Activated CD4-positive, CD25-positive, alpha-beta regulatory T cell treated with anti-CD3 and anti-CD28 coated beads, Interleukin-2, amount 50 U/mL, for 16 hours (primary cell): ENCODE measurements around the gene NPAS2.

ENCODE experiments used
- DNase-seq: peaks from one replicate; pipeline ENCODE4 v3.0.0-alpha.2; 2020; ENCODE audit warnings: low read depth, low spot score

NPAS2 gene

GRCh38 chr2:100941646-100942240, 121.8 kb downstream of the NPAS2 start:
- DNase-seq: no peak

- DNase-seq: no peak
Observed at GRCh38 chr2:100944617-100945432, 124.9 kb downstream of the NPAS2 start.

- no peak for DNase-seq
Observed at GRCh38 chr2:100945433-100945740, 125.4 kb downstream of the NPAS2 start.

- no peak for DNase-seq
Observed at GRCh38 chr2:100945930-100946607, 126.1 kb downstream of the NPAS2 start.

DNA sequence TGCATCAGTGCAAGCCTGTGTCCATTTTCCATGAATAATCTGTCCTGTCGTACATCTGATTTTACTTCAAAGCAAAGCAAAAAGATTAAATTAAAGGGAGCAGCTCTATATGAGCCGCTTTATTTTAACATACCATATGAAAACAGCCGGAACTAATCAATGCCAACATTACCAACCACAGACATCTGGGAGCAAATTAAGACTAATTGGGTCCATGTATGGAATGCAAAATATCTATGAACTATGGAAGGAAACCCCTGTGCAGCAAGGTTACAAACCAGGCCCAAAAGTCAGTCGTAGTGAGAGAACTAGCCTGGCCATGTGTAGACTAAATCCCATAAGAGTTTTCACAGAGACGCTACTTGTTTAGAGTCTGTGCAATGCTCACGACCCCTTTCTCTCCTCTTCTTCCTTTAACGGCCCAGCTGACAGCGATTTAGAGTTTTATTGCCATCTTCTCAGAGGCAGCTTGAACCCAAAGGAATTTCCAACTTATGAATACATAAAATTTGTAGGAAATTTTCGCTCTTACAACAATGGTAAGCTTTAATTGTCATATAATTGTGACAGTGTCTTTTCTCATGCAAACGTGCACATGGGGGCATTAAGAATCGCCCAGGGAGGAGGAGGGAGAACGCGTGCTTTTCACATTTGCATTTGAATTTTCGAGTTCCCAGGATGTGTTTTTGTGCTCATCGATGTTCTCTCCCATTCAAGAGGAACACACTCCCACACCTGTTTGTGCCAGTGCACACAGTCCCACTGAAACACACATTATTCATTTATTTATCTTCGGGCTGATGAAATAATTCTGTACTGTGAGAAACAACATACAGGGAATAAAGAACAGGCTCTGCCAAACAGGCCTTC, 129.2 kb downstream of the NPAS2 start:
- DNase-seq: no peak

- no peak for DNase-seq
Observed at GRCh38 chr2:100952512-100952911, 132.6 kb downstream of the NPAS2 start.

DNA sequence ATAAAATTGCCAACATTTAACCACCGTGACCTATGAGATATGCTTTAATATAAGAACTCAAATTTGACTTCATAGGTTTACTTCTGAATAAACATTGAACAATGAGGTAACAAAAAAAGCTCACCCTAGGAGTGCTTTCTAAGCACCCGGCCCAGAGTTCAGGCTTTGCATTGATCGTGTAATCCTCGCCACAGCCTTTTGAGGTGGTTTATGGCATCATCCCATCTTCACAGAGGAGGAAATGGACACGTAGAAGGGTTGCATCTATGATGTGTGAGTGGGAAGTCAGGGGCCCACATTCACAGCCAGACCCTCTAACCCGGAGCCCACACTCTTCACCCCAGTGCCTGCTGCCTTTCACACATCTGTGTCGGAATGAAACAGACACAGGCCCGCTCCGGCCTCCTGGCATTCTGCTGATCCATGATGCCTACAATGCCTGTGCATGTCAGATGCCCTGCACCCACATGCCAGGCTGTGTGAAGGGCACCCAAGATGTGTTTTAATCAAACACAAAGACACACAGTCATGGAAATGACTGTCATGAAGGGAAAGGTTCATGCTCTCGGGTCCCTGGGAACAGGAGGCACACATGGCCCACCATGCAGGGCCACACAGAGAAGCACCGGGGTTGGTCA, 133.6 kb downstream of the NPAS2 start:
- no peak for DNase-seq

- no peak for DNase-seq
Observed at GRCh38 chr2:100954044-100954420, 134.1 kb downstream of the NPAS2 start.

GRCh38 chr2:100955226-100955625, 135.3 kb downstream of the NPAS2 start:
- no peak for DNase-seq

- no peak for DNase-seq
Observed at GRCh38 chr2:100956081-100956480, 136.1 kb downstream of the NPAS2 start.

GRCh38 chr2:100957996-100958653, 138.2 kb downstream of the NPAS2 start:
- no peak for DNase-seq

GRCh38 chr2:100959225-100959880, 139.4 kb downstream of the NPAS2 start:
- DNase-seq: no peak

DNA sequence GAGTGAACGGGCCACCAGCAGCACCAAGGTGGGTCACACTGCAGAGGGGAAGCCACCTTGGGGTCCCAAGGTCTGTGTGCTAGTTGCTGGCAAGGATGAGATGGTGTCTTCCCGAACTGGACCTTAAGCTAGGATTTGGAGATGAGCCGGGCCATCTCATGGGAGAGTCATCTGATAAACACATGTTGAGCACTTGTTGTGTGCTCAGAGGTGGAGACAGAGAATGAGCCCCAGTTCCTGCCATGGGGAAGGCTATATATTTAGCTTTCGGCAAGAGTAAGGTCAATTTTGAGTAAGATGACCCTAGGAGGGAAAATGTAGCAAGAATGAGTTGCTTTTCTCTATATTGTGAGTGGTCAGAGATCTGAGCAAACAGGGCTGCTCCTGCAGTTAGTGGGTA, 140.7 kb downstream of the NPAS2 start:
- no peak for DNase-seq

DNA sequence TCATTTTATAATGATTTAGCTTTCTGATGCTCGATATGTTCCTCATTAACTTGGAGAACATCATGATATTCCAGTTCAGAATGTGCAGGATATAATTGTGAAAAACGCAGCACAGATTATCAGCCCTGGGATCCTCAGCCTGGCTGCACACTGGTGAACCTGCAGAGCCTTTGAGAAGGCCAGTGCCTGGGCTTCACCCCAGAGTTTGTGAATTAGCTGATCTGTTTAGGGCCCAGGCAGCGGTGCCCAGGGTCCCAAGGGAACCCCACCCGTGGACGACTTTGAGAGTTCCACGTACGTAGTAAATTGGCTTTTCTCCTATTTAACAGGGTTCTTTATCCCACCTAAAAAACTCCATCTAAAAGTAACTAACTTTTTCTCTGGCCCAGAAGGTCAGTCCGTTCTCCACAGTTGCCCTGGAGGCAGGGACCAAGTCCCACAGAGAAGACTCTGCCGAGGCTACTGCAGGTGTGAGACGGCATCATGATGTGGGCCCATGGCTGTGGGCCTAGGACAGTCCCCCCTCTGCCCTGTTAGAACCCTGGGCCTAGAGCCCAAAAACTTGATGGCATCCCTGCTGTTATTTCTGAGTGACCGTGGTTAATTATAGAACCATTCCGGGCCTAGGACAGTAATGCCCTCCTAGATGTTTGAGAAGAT, 142.6 kb downstream of the NPAS2 start:
- DNase-seq: no peak

- DNase-seq: no peak
Observed at GRCh38 chr2:100963026-100963375, 143.1 kb downstream of the NPAS2 start.

DNA sequence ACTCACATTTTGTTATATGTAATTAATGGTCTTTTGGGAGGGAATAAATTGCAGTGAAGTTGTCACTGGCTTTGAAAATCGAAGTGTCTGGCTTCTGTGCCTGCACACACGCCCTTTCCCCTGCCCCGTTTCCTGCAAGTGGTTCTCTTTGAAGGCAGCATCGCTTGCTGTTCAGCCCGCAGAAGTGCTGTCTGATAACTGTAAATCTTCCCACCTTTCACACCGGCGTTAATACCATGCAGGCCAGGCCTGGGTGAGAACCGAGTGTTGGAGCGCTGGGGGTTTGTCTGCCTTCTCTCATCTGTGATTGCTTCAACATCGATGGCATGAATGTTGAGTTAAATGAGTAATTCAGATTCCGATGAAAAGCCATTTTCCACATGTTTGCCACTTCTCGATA, 144.3 kb downstream of the NPAS2 start:
- DNase-seq: no peak

DNA sequence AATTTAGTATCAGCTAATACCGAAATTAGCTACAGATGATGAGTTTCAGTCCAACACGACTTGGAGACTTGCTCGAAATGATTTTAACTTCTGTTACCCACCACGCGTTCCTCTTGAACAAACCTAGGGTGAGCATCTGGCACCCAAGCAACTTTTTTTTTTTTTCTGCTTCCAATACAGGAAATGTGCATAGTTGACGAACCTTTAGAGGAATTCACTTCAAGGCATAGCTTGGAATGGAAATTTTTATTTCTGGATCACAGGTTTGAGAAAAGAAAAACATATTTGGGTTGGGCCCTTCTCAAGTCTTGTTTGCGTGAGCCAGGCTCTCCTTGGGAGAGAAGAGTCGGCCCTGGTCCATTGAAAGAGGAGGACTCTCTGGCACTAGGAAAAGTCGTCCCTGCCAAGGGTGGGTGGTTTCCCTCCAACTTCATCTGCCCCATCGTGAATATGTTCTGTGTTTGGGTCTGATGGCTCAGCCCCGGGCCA, 144.8 kb downstream of the NPAS2 start:
- no peak for DNase-seq

DNA sequence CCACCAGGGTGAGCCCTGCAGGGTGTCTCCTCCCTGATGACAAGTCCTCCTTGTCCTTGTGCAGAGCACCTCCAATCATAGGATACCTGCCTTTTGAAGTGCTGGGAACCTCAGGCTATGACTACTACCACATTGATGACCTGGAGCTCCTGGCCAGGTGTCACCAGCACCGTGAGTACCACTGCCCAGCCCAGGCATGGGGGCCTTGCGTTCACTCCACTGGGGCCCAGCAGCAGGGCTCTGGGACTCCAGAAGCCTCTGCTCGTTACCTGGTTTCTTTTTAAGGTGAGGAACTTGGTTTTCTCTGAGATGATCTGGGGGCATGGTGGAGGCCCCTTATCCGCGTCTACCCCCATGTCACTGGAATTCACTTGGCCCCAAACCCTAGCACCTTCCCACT, 145.7 kb downstream of the NPAS2 start:
- no peak for DNase-seq

DNA sequence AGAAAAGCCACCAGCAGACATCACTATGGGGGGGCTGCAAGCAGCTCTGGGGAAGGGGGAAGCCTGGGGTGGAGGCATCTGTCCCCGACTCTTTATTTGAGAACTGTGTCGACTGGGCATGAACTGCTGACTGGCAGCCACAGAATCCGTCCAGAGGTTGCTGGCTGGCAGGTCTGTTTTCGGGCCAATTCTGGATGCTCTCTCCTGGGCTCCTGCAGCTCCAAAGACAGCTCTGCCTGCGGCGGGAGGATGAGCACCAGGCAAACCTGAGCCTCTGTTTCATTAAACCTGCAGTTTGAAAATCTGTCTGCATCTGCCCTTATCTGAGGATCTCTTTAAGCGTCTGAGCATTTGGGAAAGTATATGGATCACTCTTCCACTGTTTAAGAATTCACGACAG, 147.8 kb downstream of the NPAS2 start:
- DNase-seq: no peak
